ENCODE measurements around the gene KRTAP2-3. TPM values are rescaled to one million over a fixed set of nuclear protein-coding genes. Genes with fewer than 3 reads are reported as not detected.

Gene KRTAP2-3
- total RNA-seq, 2 donors from 2014 or later = not detected

Other genes starting within 250 kb of the KRTAP2-3 start
- gene KRT10, start 237.5 kb downstream of the KRTAP2-3 start, total RNA-seq = 10 to 100 TPM; 29.0 to 45.9 TPM
- not detected for gene KRT12, start 192.9 kb downstream of the KRTAP2-3 start, total RNA-seq
- gene KRT20, start 174.9 kb downstream of the KRTAP2-3 start, total RNA-seq = not detected
- under 1 TPM in 1 of 2 donors, not detected in 1; 0.50 TPM for gene KRT23, start 122.5 kb downstream of the KRTAP2-3 start, total RNA-seq
- gene KRT39, start 93.2 kb downstream of the KRTAP2-3 start, total RNA-seq = not detected
- gene KRT40, start 75.8 kb downstream of the KRTAP2-3 start, total RNA-seq = not detected
- gene KRTAP3-3, start 66.0 kb downstream of the KRTAP2-3 start, total RNA-seq = not detected
- gene KRTAP3-2, start 60.2 kb downstream of the KRTAP2-3 start, total RNA-seq = not detected
- not detected for gene KRTAP3-1, start 51.0 kb downstream of the KRTAP2-3 start, total RNA-seq
- gene KRTAP1-5, start 32.9 kb downstream of the KRTAP2-3 start, total RNA-seq = not detected
- gene KRTAP1-4, start 29.9 kb downstream of the KRTAP2-3 start, total RNA-seq = not detected
- not detected for gene KRTAP1-3, start 25.2 kb downstream of the KRTAP2-3 start, total RNA-seq
- gene KRTAP1-1, start 18.7 kb downstream of the KRTAP2-3 start, total RNA-seq = not detected
- not detected for gene KRTAP2-1, start 12.8 kb downstream of the KRTAP2-3 start, total RNA-seq
- not detected for gene KRTAP2-2, start 4.9 kb downstream of the KRTAP2-3 start, total RNA-seq
- not detected for gene KRTAP2-4, start 5.8 kb upstream of the KRTAP2-3 start, total RNA-seq
- not detected for gene KRTAP4-7, start 24.0 kb upstream of the KRTAP2-3 start, total RNA-seq
- not detected for gene KRTAP4-8, start 38.0 kb upstream of the KRTAP2-3 start, total RNA-seq
- gene KRTAP4-16, start 42.1 kb upstream of the KRTAP2-3 start, total RNA-seq = not detected
- not detected for gene KRTAP4-9, start 45.3 kb upstream of the KRTAP2-3 start, total RNA-seq
- not detected for gene KRTAP4-11, start 58.3 kb upstream of the KRTAP2-3 start, total RNA-seq
- gene KRTAP4-12, start 64.1 kb upstream of the KRTAP2-3 start, total RNA-seq = not detected
- not detected for gene KRTAP4-6, start 80.4 kb upstream of the KRTAP2-3 start, total RNA-seq
- gene KRTAP4-5, start 89.7 kb upstream of the KRTAP2-3 start, total RNA-seq = not detected
- gene KRTAP4-4, start 100.6 kb upstream of the KRTAP2-3 start, total RNA-seq = not detected
- gene KRTAP4-3, start 108.1 kb upstream of the KRTAP2-3 start, total RNA-seq = not detected
- not detected for gene KRTAP4-2, start 118.1 kb upstream of the KRTAP2-3 start, total RNA-seq
- gene KRTAP4-1, start 124.8 kb upstream of the KRTAP2-3 start, total RNA-seq = not detected
- gene KRTAP9-1, start 129.8 kb upstream of the KRTAP2-3 start, total RNA-seq = not detected
- not detected for gene KRTAP9-2, start 166.5 kb upstream of the KRTAP2-3 start, total RNA-seq
- gene KRTAP9-3, start 172.3 kb upstream of the KRTAP2-3 start, total RNA-seq = not detected
- not detected for gene KRTAP9-8, start 177.9 kb upstream of the KRTAP2-3 start, total RNA-seq
- gene KRTAP9-4, start 189.6 kb upstream of the KRTAP2-3 start, total RNA-seq = not detected
- gene KRTAP9-9, start 195.3 kb upstream of the KRTAP2-3 start, total RNA-seq = not detected
- gene KRTAP9-6, start 205.3 kb upstream of the KRTAP2-3 start, total RNA-seq = not detected
- not detected for gene KRTAP9-7, start 215.6 kb upstream of the KRTAP2-3 start, total RNA-seq
- gene KRTAP29-1, start 242.7 kb upstream of the KRTAP2-3 start, total RNA-seq = not detected
- gene KRTAP16-1, start 249.2 kb upstream of the KRTAP2-3 start, total RNA-seq = under 1 TPM; 0.15 to 0.26 TPM